RWPE2 (cell line): ENCODE data around the gene ARFGAP2.
"Not testable (repeated sequence)": the region's sequence is repeated elsewhere in the genome, so short reads cannot be mapped to it uniquely, and the experiment has no call there.

ENCODE experiments used
- ATAC-seq: fragments of 200-7000 bp; cut with Tn5 transposase; 3 replicates; pipeline ENCODE4 v1.9.1; 2021; ENCODE audit warnings: low read depth
- DNase-seq: peaks from one replicate; pipeline ENCODE4 v3.0.0-alpha.2; 2020; ENCODE audit warnings: low spot score
- H3K27ac ChIP-seq: fragments of 450-650 bp; 2 replicates; pipeline ENCODE4 v1.5.1; 2017; ENCODE audit warnings: mild to moderate bottlenecking; ENCODE audit not compliant: poor library complexity, severe bottlenecking
- H3K27me3 ChIP-seq: fragments of 250-450 bp; sonication (Bioruptor Pico); 2 replicates; pipeline ENCODE4 v1.5.1; 2021; ENCODE audit warnings: mild to moderate bottlenecking, moderate library complexity; ENCODE audit not compliant: insufficient read depth, poor library complexity, severe bottlenecking
- H3K36me3 ChIP-seq: fragments of 250-450 bp; sonication (Bioruptor Pico); 2 replicates; pipeline ENCODE4 v1.5.1; 2020; ENCODE audit warnings: low read depth, mild to moderate bottlenecking, moderate library complexity
- H3K4me1 ChIP-seq: fragments of 250-450 bp; sonication (Bioruptor Pico); 2 replicates; pipeline ENCODE4 v1.5.1; 2021; ENCODE audit warnings: mild to moderate bottlenecking, moderate library complexity; ENCODE audit not compliant: insufficient read depth, poor library complexity, severe bottlenecking
- H3K4me3 ChIP-seq: fragments of 250-450 bp; sonication (Bioruptor Pico); 2 replicates; pipeline ENCODE4 v1.5.1; 2021; ENCODE audit warnings: mild to moderate bottlenecking, moderate library complexity; ENCODE audit not compliant: severe bottlenecking
- H3K9me3 ChIP-seq: fragments of 250-450 bp; sonication (Bioruptor Pico); 2 replicates; pipeline ENCODE4 v1.5.1; 2021; ENCODE audit warnings: mild to moderate bottlenecking, moderate library complexity; ENCODE audit not compliant: severe bottlenecking
- CTCF ChIP-seq: fragments of 450-650 bp; IDR thresholded peaks from one replicate; pipeline ENCODE4 v1.5.1; 2017; ENCODE audit warnings: mild to moderate bottlenecking, moderate library complexity; ENCODE audit not compliant: poor library complexity, severe bottlenecking

The ARFGAP2 gene

GRCh38 chr11:47208628-47209027, 31.9 kb upstream of the ARFGAP2 start:
- Histone ChIP-seq H3K9me3 (no peaks in the 10 kb centered on the region), H3K4me1 (peaks cover 17% of the 10 kb centered on the region), H3K36me3 (no peaks in the 10 kb centered on the region), H3K27ac (no peak overlapping the region), H3K27me3 (no peaks in the 10 kb centered on the region), H3K4me3 (no peak overlapping the region)
- ATAC-seq (no peak), DNase-seq (no peak)
- no peak for TF ChIP-seq CTCF

- H3K4me3 ChIP-seq, DNase-seq, H3K27ac ChIP-seq, H3K27me3 ChIP-seq, H3K36me3 ChIP-seq, H3K9me3 ChIP-seq, ATAC-seq: not testable (repeated sequence)
- H3K4me1 ChIP-seq: peaks cover 17% of the 10 kb centered on the region
These were observed 31.4 kb upstream of the ARFGAP2 start for GRCh38 chr11:47208008-47208552.

- Histone ChIP-seq H3K4me1 (peaks cover 17% of the 10 kb centered on the region), H3K9me3 (no peaks in the 10 kb centered on the region), H3K4me3 (no peak overlapping the region), H3K36me3 (no peaks in the 10 kb centered on the region), H3K27ac (no peak overlapping the region), H3K27me3 (no peaks in the 10 kb centered on the region)
- DNase-seq (no peak), ATAC-seq (no peak)
- no peak for TF ChIP-seq CTCF
These were observed 30.8 kb upstream of the ARFGAP2 start for GRCh38 chr11:47207459-47207858.

- not testable (repeated sequence) for H3K9me3 ChIP-seq, H3K27me3 ChIP-seq, H3K36me3 ChIP-seq, ATAC-seq, DNase-seq, H3K27ac ChIP-seq, H3K4me3 ChIP-seq
- peaks cover 17% of the 10 kb centered on the region for H3K4me1 ChIP-seq
These were observed 29.9 kb upstream of the ARFGAP2 start for GRCh38 chr11:47206577-47206976.

GRCh38 chr11:47204637-47204989, 27.9 kb upstream of the ARFGAP2 start:
- DNase-seq (no peak), ATAC-seq (peak; percentile 96)
- no peaks in the 10 kb centered on the region for H3K36me3 ChIP-seq
- H3K27ac ChIP-seq: peak overlapping the region; percentile 47
- no peaks in the 10 kb centered on the region for H3K27me3 ChIP-seq
- H3K4me3 ChIP-seq: no peak overlapping the region
- no peak for TF ChIP-seq CTCF
- no peaks in the 10 kb centered on the region for H3K9me3 ChIP-seq
- peaks cover 10% of the 10 kb centered on the region for H3K4me1 ChIP-seq

- TF ChIP-seq CTCF: no peak
- ATAC-seq: no peak
- no peaks in the 10 kb centered on the region for H3K27me3 ChIP-seq
- no peaks in the 10 kb centered on the region for H3K9me3 ChIP-seq
- H3K27ac ChIP-seq: no peak overlapping the region
- DNase-seq: no peak
- no peak overlapping the region for H3K4me3 ChIP-seq
- no peaks in the 10 kb centered on the region for H3K36me3 ChIP-seq
- peaks cover 9% of the 10 kb centered on the region for H3K4me1 ChIP-seq
These were observed 25.9 kb upstream of the ARFGAP2 start for GRCh38 chr11:47202576-47202975.
